Hematopoietic multipotent progenitor cell treated with erythropoietin and hydrocortisone succinate and interleukin-3 and kit ligand, for 15 days (in vitro differentiated cells): ENCODE data around the gene TFAP2E.

Experiments used
- DNase-seq: peaks from one replicate; pipeline ENCODE4 v3.0.0-alpha.2; 2015; ENCODE audit warnings: low spot score

Gene TFAP2E

GRCh38 chr1:35557118-35557610 is 15.9 kb upstream of the TFAP2E start, which contains the start of gene KIAA0319L:
Gene KIAA0319L, minus strand, starts transcription at chr1:35557403. Its CDS starts 2,912 bp downstream, at chr1:35554491.
- DNase-seq = no peak

GRCh38 chr1:35557611-35558373 is 15.3 kb upstream of the TFAP2E start, which contains the start of gene NCDN:
Gene NCDN, plus strand, starts transcription at chr1:35557799. Its CDS starts 392 bp downstream, at chr1:35558191.
- DNase-seq = peak; percentile 95

GRCh38 chr1:35558374-35559316 is 14.5 kb upstream of the TFAP2E start:
- DNase-seq = no peak

GRCh38 chr1:35559317-35559944 is 13.7 kb upstream of the TFAP2E start:
- no peak for DNase-seq

GRCh38 chr1:35560256-35561225 is 12.6 kb upstream of the TFAP2E start:
- no peak for DNase-seq

- no peak for DNase-seq
These were observed 11.7 kb upstream of the TFAP2E start for GRCh38 chr1:35561297-35561971.

GRCh38 chr1:35561972-35562680 is 11.0 kb upstream of the TFAP2E start:
- DNase-seq = no peak

GRCh38 chr1:35563166-35563565 is 9.9 kb upstream of the TFAP2E start:
- DNase-seq = no peak

- peak; percentile 83 for DNase-seq
These were observed 8.9 kb upstream of the TFAP2E start for GRCh38 chr1:35564037-35564883.

- DNase-seq = no peak
These were observed 8.0 kb upstream of the TFAP2E start for GRCh38 chr1:35564884-35565741.

- no peak for DNase-seq
These were observed 7.4 kb upstream of the TFAP2E start for GRCh38 chr1:35565742-35566133.

GRCh38 chr1:35567947-35568558 is 5.1 kb upstream of the TFAP2E start:
- no peak for DNase-seq

GRCh38 chr1:35568975-35569395 is 4.1 kb upstream of the TFAP2E start:
- peak; percentile 71 for DNase-seq

- no peak for DNase-seq
These were observed 3.2 kb upstream of the TFAP2E start for GRCh38 chr1:35569936-35570335.

- no peak for DNase-seq
These were observed 2.5 kb upstream of the TFAP2E start for GRCh38 chr1:35570589-35571137.

- no peak for DNase-seq
These were observed 1.9 kb upstream of the TFAP2E start for GRCh38 chr1:35571263-35571662.

GRCh38 chr1:35572296-35572695 is 818 bp upstream of the TFAP2E start:
- DNase-seq = no peak
